IPS DF 6.9 (cell line): ENCODE results near the gene AKNAD1.
A peak's percentile ranks its signal among the peaks of the same experiment; 100 is the strongest.

Source experiments
- DNase-seq: peaks from one replicate; pipeline ENCODE4 v3.0.0-alpha.2; 2013; ENCODE audit warnings: low read depth, low spot score
- H3K27ac ChIP-seq: one replicate; pipeline ENCODE4 v1.5.1; 2013; ENCODE audit warnings: low read length, control low read depth
- H3K27me3 ChIP-seq: 2 replicates; pipeline ENCODE4 v1.6.1; 2013; ENCODE audit warnings: mild to moderate bottlenecking, low read length; ENCODE audit not compliant: control insufficient read depth, insufficient read depth
- H3K36me3 ChIP-seq: 2 replicates; pipeline ENCODE4 v1.6.1; 2013; ENCODE audit warnings: low read length; ENCODE audit not compliant: control insufficient read depth, insufficient read depth
- H3K4me1 ChIP-seq: 2 replicates; pipeline ENCODE4 v1.6.1; 2013; ENCODE audit warnings: low read length; ENCODE audit not compliant: control insufficient read depth, insufficient read depth
- H3K4me3 ChIP-seq: 2 replicates; pipeline ENCODE4 v1.5.1; 2013; ENCODE audit warnings: mild to moderate bottlenecking, low read length
- H3K9me3 ChIP-seq: 2 replicates; pipeline ENCODE4 v1.6.1; 2013; ENCODE audit warnings: low read length, inconsistent platforms; ENCODE audit not compliant: control insufficient read depth, insufficient read depth
- WGBS: extraction: QIAGEN DNeasy Blood & Tissue Kit; methylation state at CpG from one replicate; pipeline ENCODE4 v1.1.7; 2013; ENCODE audit warnings: mixed read lengths, missing lambda C conversion rate; ENCODE audit not compliant: insufficient read length, insufficient coverage; 5-methylcytosine and 5-hydroxymethylcytosine counted together

Gene AKNAD1

DNA sequence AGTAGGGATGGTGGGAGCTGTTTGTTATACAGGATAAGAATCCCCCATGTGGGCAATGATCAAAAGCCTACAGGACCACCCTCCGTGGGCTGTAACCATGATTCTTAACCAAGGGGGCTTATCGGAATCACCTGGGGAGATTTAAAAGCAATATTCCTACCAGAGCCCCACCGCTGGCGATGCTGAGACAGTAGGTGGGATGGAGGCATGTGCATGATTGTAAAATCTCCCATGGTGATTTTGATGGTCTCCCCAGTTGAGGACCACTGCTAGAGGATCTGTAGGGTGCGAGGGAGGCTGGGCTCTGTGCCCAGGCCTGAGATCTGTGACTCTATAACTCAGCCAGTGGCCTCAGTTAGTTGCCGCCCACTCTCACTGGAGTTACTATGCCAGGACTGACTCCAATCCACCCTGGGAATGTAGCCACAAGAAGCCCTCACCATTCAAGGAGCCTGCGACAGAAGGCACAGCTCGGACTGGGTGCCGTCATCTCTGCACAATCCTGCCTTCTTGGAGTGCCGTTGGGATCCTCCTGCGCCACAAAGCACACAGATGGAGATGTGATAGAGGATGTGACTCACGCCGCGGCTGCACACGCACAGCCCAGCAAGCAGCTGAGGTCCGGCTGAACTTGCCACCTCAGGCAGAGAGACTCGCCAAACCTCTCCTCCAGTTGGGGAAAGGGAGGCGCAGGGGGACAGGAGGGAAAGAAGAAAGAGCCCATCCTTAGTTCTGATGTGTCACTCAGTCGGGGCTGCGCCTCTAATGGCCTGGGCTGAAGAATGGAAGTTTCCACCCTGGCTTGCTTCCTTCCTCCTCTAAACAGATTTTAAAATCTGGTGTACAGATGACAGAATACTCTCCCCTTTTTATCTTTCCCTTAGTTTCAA lies 26.5 kb downstream of the AKNAD1 start:
- no peaks in the 10 kb centered on the region for H3K9me3 ChIP-seq
- no peaks in the 10 kb centered on the region for H3K36me3 ChIP-seq
- peaks cover 2% of the 10 kb centered on the region; the same call in 1 of the 2 replicates for H3K4me1 ChIP-seq
- no peak for DNase-seq
- no peak overlapping the region for H3K27ac ChIP-seq
- no peaks in the 10 kb centered on the region for H3K27me3 ChIP-seq
- no CpG with 5 or more reads among the region's 20 CpGs for WGBS
- H3K4me3 ChIP-seq: no peak overlapping the region

GRCh38 chr1:108829498-108829916 lies 27.4 kb downstream of the AKNAD1 start:
- WGBS: no CpG with 5 or more reads among the region's 6 CpGs
- DNase-seq: no peak
- Histone ChIP-seq H3K4me1 (peaks cover 2% of the 10 kb centered on the region; the same call in 1 of the 2 replicates), H3K27me3 (no peaks in the 10 kb centered on the region), H3K4me3 (no peak overlapping the region), H3K36me3 (no peaks in the 10 kb centered on the region), H3K27ac (no peak overlapping the region), H3K9me3 (no peaks in the 10 kb centered on the region)

- H3K4me3 ChIP-seq: no peak overlapping the region
- H3K4me1 ChIP-seq: peaks cover 2% of the 10 kb centered on the region; the same call in 1 of the 2 replicates
- H3K36me3 ChIP-seq: no peaks in the 10 kb centered on the region
- no CpG with 5 or more reads among the region's 12 CpGs for WGBS
- peak; percentile 82 for DNase-seq
- H3K27ac ChIP-seq: no peak overlapping the region
- no peaks in the 10 kb centered on the region for H3K9me3 ChIP-seq
- no peaks in the 10 kb centered on the region for H3K27me3 ChIP-seq
Observed at GRCh38 chr1:108828074-108828961, 28.6 kb downstream of the AKNAD1 start.

GRCh38 chr1:108826081-108826635 lies 30.7 kb downstream of the AKNAD1 start:
- no peak for DNase-seq
- WGBS: no CpG with 5 or more reads among the region's 3 CpGs
- no peaks in the 10 kb centered on the region for H3K27me3 ChIP-seq
- no peak overlapping the region for H3K4me3 ChIP-seq
- H3K9me3 ChIP-seq: no peaks in the 10 kb centered on the region
- H3K36me3 ChIP-seq: no peaks in the 10 kb centered on the region
- peaks cover 2% of the 10 kb centered on the region; the same call in 1 of the 2 replicates for H3K4me1 ChIP-seq
- H3K27ac ChIP-seq: no peak overlapping the region

- DNase-seq: no peak
- Histone ChIP-seq H3K4me1 (peaks cover 2% of the 10 kb centered on the region; the same call in 1 of the 2 replicates), H3K27me3 (no peaks in the 10 kb centered on the region), H3K36me3 (no peaks in the 10 kb centered on the region), H3K27ac (no peak overlapping the region), H3K9me3 (no peaks in the 10 kb centered on the region), H3K4me3 (no peak overlapping the region)
- WGBS: no CpG with 5 or more reads among the region's 3 CpGs
Observed at GRCh38 chr1:108824051-108824450, 32.8 kb downstream of the AKNAD1 start.

DNA sequence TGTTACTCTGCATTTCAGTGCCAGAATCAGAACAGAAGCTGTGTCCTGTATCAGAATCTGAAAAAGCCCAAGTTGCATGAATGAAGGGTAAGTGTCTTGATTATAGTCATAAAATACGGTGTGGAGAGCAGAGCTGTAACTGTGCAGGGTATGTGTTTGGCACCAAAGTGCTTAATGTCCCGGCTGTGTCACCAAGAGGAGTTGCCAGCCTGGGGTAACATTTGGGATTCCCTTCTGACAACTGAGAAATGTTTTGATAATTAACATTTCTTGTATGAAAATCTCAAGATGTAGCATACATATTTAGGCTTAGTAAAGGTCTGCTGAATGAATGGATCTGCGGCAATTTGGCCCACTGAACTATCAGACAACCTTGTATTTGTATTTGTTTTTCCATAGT lies 33.3 kb downstream of the AKNAD1 start:
- Histone ChIP-seq H3K9me3 (no peaks in the 10 kb centered on the region), H3K4me1 (peaks cover 2% of the 10 kb centered on the region; the same call in 1 of the 2 replicates), H3K27ac (no peak overlapping the region), H3K27me3 (no peaks in the 10 kb centered on the region), H3K36me3 (no peaks in the 10 kb centered on the region), H3K4me3 (no peak overlapping the region)
- no peak for DNase-seq
- no CpG with 5 or more reads among the region's 3 CpGs for WGBS

DNA sequence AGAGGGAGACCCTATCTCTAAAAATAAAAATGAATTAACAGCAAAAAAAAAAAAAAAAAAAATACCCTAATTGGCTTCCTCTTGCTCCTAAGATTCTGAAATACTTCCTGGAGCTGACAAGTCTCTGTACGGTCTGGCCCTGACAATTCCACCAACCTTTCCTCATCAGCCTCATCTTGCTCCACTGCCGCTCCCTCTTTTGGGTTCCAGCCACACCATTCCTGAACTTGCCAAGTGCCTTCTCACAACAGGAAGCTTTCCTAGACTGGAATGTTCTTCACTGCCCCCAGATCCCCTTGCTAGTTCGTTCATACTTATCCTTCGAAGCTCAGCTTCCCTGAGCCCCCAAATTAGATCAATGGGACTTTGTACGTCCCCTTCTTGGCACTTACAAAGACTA lies 37.0 kb downstream of the AKNAD1 start:
- WGBS: no CpG with 5 or more reads among the region's 5 CpGs
- H3K9me3 ChIP-seq: no peaks in the 10 kb centered on the region
- H3K4me3 ChIP-seq: no peak overlapping the region
- no peak for DNase-seq
- H3K4me1 ChIP-seq: peaks cover 3% of the 10 kb centered on the region; the same call in 1 of the 2 replicates
- H3K27me3 ChIP-seq: no peaks in the 10 kb centered on the region
- no peak overlapping the region for H3K27ac ChIP-seq
- H3K36me3 ChIP-seq: no peaks in the 10 kb centered on the region

DNA sequence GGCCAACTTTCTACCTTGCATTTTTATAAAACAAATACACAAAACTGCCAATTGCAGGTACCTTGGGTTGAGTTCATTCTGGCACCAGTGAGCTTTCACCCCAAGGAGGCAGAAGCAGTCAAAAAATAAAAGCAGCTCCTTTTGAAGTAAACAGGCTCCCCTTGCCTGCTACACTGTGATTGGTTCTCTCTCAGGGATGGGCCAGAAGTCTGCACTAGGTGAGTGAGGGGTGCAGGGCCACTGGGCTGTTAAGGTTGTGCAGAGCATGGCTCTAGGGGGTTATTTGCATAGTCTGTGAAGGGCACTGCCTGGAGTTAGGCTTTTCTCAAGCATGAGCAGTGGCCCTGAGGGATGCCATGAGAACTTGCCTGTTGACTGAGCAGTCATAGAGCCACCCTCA lies 39.1 kb downstream of the AKNAD1 start:
- Histone ChIP-seq H3K27ac (no peak overlapping the region), H3K36me3 (no peaks in the 10 kb centered on the region), H3K4me1 (peaks cover 5% of the 10 kb centered on the region; the same call in 1 of the 2 replicates), H3K9me3 (no peaks in the 10 kb centered on the region), H3K4me3 (no peak overlapping the region), H3K27me3 (no peaks in the 10 kb centered on the region)
- no peak for DNase-seq

DNA sequence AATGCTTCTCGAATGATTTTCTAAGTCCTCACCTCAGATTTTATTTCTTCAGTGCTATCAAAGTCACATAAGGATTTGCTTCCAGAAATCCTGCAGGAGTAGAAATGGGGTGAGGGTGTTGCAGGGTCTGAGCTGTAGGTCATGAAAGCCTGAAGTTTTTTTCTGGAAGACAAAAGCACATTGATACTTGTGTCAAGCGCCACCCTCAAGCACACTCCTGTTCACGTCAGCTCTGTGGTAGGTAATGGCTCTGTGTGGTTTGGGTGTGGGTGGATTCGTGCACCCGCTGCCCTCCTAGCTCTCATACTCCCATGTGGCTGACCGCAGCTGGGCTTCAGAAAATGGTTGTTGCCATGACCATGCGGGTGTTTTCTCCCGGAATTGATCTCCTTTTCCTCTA lies 39.9 kb downstream of the AKNAD1 start:
- WGBS: no CpG with 5 or more reads among the region's 8 CpGs
- DNase-seq: no peak

More for the DNA sequence above, 39.9 kb downstream of the AKNAD1 start:
- Histone ChIP-seq H3K36me3 (no peaks in the 10 kb centered on the region), H3K4me3 (no peak overlapping the region), H3K27me3 (no peaks in the 10 kb centered on the region), H3K4me1 (peaks cover 5% of the 10 kb centered on the region; the same call in 1 of the 2 replicates), H3K27ac (no peak overlapping the region), H3K9me3 (no peaks in the 10 kb centered on the region)
